ENCODE data around the gene PPA2.

The PPA2 gene

DNA sequence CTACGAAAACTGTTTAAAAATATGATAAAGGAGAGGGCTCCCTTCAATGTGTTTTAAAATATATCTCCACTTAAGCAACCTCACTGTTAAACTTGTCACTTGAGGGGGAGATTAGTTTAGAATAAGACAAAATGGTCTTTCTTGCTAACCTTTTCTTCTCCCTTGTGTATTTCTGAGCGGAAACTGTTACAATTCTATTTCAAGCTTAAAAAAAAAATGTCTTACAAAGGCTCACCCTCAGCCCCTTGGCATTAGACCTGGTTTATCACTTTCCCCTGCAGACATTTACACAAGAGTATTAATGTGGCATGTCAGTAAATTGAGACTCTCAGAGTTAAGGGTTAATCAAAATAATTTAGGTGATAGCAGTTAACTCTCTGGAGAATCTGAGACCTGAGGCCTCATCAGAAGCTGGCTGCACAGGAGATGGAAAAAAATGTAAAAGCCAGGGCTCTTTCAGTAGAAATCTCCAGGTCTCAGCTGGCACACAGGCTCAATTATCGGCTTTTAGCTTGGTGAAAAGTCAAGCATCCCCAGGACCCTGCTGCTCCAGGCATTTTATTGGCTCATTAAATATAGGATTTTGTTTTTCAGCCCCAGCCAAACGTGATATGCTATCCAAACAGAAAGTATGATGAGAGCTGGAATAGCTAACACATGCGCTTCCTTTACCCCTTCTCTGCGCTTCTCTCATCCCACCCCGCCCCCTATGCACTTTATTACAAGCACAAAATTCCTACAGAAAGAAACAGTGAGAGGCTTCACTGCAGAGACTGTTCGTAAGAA is 130.5 kb downstream of the PPA2 start:
- TF ChIP-seq ZNF560 (tag by site-specific recombination; IDR thresholded peaks at IDR 0.05; ENCODE audit: borderline replicate concordance) (no peak), ZNF514 (tag by site-specific recombination; IDR thresholded peaks at IDR 0.05) (no peak), ZNF341 (tag by site-specific recombination; IDR thresholded peaks at IDR 0.05; ENCODE audit: low read depth) (peak; percentile 74), ZNF501 (tag by site-specific recombination; IDR thresholded peaks at IDR 0.05) (no peak), ZNF366 (tag by site-specific recombination; conservative IDR thresholded peaks at IDR 0.05) (no peak), ZBTB20 (tag by site-specific recombination; IDR thresholded peaks at IDR 0.05) (no peak), ZNF37A (tag by site-specific recombination; IDR thresholded peaks at IDR 0.05) (no peak), ZNF214 (tag by site-specific recombination; IDR thresholded peaks at IDR 0.05; ENCODE audit: borderline replicate concordance) (no peak), ZNF114 (tag by site-specific recombination; IDR thresholded peaks at IDR 0.05) (no peak), FEZF1 (tag by site-specific recombination; IDR thresholded peaks at IDR 0.05) (peak; percentile 50; the same call in 1 of the 2 replicates), ZNF830 (tag by site-specific recombination; IDR thresholded peaks at IDR 0.05; ENCODE audit: low read depth) (no peak), ZNF843 (tag by site-specific recombination; IDR thresholded peaks at IDR 0.05) (peak; percentile 63; the same call in 1 of the 2 replicates), ZNF768 (tag by site-specific recombination; IDR thresholded peaks at IDR 0.05) (no peak), ZNF223 (tag by site-specific recombination; IDR thresholded peaks at IDR 0.05) (no peak)
- TF ChIP-seq, protein P1, sequence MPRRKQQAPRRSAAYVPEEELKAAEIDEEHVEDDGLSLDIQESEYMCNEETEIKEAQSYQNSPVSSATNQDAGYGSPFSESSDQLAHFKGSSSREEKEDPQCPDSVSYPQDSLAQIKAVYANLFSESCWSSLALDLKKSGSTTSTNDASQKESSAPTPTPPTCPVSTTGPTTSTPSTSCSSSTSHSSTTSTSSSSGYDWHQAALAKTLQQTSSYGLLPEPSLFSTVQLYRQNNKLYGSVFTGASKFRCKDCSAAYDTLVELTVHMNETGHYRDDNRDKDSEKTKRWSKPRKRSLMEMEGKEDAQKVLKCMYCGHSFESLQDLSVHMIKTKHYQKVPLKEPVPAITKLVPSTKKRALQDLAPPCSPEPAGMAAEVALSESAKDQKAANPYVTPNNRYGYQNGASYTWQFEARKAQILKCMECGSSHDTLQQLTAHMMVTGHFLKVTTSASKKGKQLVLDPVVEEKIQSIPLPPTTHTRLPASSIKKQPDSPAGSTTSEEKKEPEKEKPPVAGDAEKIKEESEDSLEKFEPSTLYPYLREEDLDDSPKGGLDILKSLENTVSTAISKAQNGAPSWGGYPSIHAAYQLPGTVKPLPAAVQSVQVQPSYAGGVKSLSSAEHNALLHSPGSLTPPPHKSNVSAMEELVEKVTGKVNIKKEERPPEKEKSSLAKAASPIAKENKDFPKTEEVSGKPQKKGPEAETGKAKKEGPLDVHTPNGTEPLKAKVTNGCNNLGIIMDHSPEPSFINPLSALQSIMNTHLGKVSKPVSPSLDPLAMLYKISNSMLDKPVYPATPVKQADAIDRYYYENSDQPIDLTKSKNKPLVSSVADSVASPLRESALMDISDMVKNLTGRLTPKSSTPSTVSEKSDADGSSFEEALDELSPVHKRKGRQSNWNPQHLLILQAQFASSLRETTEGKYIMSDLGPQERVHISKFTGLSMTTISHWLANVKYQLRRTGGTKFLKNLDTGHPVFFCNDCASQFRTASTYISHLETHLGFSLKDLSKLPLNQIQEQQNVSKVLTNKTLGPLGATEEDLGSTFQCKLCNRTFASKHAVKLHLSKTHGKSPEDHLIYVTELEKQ (tag by site-specific recombination; IDR thresholded peaks at IDR 0.05; ENCODE audit: borderline replicate concordance), result no peak
- TF ChIP-seq, protein P2, sequence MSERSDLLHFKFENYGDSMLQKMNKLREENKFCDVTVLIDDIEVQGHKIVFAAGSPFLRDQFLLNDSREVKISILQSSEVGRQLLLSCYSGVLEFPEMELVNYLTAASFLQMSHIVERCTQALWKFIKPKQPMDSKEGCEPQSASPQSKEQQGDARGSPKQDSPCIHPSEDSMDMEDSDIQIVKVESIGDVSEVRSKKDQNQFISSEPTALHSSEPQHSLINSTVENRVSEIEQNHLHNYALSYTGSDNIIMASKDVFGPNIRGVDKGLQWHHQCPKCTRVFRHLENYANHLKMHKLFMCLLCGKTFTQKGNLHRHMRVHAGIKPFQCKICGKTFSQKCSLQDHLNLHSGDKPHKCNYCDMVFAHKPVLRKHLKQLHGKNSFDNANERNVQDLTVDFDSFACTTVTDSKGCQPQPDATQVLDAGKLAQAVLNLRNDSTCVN (tag by site-specific recombination; optimal IDR thresholded peaks at IDR 0.05), result no peak
- TF ChIP-seq, protein P3, sequence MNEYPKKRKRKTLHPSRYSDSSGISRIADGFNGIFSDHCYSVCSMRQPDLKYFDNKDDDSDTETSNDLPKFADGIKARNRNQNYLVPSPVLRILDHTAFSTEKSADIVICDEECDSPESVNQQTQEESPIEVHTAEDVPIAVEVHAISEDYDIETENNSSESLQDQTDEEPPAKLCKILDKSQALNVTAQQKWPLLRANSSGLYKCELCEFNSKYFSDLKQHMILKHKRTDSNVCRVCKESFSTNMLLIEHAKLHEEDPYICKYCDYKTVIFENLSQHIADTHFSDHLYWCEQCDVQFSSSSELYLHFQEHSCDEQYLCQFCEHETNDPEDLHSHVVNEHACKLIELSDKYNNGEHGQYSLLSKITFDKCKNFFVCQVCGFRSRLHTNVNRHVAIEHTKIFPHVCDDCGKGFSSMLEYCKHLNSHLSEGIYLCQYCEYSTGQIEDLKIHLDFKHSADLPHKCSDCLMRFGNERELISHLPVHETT (tag by site-specific recombination; IDR thresholded peaks at IDR 0.05), result no peak
- TF ChIP-seq, protein P4, sequence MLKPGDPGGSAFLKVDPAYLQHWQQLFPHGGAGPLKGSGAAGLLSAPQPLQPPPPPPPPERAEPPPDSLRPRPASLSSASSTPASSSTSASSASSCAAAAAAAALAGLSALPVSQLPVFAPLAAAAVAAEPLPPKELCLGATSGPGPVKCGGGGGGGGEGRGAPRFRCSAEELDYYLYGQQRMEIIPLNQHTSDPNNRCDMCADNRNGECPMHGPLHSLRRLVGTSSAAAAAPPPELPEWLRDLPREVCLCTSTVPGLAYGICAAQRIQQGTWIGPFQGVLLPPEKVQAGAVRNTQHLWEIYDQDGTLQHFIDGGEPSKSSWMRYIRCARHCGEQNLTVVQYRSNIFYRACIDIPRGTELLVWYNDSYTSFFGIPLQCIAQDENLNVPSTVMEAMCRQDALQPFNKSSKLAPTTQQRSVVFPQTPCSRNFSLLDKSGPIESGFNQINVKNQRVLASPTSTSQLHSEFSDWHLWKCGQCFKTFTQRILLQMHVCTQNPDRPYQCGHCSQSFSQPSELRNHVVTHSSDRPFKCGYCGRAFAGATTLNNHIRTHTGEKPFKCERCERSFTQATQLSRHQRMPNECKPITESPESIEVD (tag by site-specific recombination; IDR thresholded peaks at IDR 0.05), result peak; percentile 86
- Histone ChIP-seq H3K36me3 (ENCODE audit: control insufficient read depth in 2 of 2, insufficient read depth in 1 of 2, low read length in 2 of 2) (no peaks in the 10 kb centered on the region), H3K27ac (ENCODE audit: extremely low read depth, low read depth, low read length) (no peak overlapping the region), H3K4me1 (ENCODE audit: control insufficient read depth, insufficient read depth, low read length) (0 out of 2 replicates have a peak, but pooled peaks cover 8% of the 10 kb centered on the region), H3K4me3 (ENCODE audit: low read depth, low read length) (no peak overlapping the region), H3K9me3 (ENCODE audit: control insufficient read depth, insufficient read depth, low read depth, low read length) (no peaks in the 10 kb centered on the region)
- ChIA-PET CTCF (no interaction called here), POLR2A (no interaction called here)
